ENCODE measurements around the gene RBKS.
"Not testable (repeated sequence)": the region's sequence is repeated elsewhere in the genome, so short reads cannot be mapped to it uniquely, and the experiment has no call there.

The RBKS gene

DNA sequence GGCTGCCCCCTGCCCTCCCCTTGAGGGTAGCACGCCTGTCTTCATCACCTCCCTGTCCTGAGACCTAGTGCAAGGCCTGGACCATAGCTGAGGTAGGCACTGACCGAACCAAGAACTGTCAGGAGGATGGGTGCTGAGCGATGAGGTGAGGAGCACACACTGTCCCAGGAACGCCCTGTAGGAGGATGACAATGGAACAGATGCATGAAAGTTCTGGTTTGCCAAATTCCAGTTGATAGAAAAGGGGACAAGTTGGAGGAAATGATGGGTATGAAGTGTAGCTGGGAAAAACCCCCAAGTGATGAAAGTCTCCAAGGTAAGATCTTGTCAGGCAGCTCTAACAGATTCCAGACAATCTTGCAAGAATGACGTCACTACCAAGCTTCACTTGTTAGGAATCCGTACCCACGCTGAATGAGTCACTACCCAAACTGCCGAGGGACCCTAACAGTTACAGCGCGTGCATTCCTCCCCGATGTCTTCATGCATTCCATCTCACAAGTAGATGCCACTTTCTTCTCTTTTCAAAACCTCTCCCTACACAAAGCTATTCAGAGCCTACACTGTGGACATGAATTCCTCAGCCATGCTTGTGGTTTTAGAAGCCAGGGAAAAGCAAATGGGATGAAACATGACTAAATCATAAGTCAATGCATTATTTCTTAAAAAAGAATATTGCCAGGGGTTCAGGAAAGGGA, 91.1 kb downstream of the RBKS start:
- DNase-seq (ENCODE audit: low read depth): peak; percentile 99

DNA sequence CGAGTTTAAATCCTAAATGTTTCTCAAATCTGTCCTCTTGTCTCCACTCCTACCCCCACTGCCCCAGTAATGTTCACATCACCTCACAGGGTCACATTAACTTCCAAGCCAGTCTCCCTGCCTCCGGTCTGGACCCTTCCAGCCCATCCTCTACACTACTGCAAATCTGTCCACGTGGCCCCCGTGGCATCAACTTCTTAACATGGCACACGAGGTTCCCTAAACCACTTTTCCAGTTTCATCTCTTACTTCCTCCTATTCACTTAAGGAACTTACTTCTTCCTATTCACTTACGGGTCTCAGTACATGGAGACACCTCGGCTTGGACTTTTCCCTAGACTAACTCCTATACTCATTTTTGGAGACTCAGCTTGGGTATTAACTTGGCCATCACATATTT, 91.7 kb downstream of the RBKS start:
- DNase-seq (ENCODE audit: low read depth): no peak

- DNase-seq (ENCODE audit: low read depth): no peak
Observed at GRCh38 chr2:27797841-27798240, 92.3 kb downstream of the RBKS start.

DNA sequence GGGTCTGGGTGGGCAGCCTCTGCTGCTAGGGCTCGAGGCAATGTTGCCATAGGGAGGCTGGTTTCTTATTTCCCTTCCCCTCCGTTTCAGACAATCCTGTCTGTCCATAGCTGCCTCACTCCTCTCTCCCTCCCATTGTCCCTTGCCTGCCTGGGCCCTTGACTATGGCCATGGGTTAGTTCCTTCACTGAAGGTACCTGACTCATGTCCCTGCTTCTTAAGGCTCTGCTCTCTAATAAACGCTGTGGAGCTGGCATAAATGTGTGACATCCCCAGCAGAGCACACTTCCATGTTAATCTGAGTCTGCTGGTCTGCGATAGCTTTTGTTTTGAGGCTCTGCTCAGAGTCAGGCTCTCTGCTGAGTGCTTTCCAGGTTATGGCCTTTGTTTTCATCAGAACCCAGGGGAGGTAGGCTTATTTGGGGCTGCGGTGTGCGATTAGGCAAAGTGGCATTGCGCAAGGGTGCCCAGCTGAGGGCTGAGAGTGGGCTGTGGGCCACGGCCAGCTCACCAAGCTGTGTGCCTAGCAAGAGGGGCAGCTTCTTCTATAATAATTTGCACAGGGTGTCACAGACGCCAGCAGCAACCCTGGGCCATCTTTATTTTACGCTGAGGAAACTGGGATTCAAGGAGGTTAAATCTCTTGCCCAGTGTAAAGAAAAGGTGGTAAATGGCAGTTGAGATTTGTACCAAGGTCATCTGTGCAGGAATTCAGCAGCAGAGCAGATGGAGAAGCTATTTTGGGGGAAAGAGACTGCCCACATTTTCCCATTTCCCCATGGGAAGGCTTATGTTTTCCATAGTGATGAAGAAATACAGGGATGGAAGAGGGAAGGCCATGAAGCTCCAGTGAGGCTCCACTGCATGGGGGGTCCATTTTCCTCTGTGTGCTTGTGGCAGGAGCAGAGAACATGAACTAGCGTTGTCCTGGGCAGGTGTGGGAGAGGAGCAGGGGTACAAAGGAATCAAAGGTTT, 93.1 kb downstream of the RBKS start:
- DNase-seq (ENCODE audit: low read depth): no peak

- DNase-seq (ENCODE audit: low read depth): no peak
Observed at GRCh38 chr2:27795868-27796277, 94.3 kb downstream of the RBKS start.

DNA sequence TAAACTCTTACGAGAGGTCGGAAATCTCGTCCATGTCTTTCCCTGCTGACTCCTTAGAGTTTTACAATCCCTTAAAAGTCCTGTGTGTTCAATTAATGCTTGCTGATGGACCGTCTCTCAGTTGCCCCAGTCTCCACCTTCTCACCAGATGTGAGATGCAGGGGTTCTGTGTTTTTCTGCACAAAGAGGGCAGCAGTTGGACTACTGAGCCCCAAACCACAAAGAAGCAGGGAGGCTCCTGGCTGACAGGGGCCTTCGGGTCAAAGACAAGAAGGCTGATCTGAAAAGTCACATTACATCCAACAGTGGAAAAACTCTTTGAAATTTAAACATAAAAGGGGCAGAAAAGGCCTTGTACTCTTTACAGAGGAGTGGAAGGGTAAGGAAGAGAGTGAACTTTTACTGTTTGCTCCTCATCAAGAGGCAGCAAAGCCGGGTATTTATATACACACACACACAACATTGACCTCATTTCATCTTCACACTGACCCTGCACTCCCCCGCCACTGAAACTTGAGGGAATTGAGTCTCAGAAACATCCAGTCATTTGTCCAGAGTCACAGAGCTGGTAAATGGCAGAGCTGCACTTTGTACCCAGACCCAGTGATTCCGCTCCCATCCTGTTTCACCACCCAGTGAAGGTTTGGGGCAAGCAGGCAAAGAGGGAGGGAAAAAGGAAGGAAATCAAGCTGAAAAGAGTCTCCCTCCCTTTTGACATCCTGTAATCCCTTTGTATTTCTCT, 94.9 kb downstream of the RBKS start:
- no peak for DNase-seq (ENCODE audit: low read depth)

DNA sequence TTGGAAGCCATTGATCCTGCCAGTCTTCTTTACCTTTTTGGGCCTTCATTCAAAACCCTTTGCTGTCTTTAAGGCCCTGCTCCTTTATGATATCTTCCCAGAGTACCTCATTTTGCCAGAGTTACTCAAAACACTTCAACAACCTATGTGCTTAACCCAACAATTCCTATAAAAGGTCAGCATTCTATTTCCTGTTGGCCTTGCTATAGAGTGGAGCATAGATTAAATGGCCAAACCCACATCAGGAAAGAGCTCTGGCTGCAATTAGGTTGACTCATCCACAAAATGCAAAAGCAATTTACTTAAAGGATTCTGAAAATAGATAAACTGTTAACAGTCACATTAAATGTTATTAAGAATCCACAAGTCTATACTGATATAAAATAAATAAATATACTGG, 97.4 kb downstream of the RBKS start:
- DNase-seq (ENCODE audit: low read depth): no peak

GRCh38 chr2:27790796-27791195, 99.4 kb downstream of the RBKS start:
- DNase-seq (ENCODE audit: low read depth): no peak

DNA sequence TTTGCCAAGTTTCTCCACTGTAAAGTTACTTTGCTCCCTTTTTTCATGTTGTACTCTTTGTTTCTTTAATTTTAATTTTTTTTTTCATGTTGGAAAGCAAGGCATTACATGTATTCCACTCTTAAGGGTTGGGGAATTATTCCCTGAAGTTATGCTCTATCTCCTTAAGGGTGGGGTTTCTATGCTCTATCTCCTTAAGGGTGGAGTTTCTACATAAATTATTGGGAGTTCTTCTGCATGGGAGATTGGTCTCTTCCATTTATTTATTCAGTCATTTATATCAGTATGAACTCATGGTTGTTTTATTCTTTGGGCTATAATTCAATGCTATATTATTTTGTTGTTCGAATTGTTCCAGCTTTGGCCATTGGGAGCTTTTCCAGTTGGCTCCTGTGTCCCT, 107.5 kb downstream of the RBKS start:
- DNase-seq (ENCODE audit: low read depth): no peak

DNA sequence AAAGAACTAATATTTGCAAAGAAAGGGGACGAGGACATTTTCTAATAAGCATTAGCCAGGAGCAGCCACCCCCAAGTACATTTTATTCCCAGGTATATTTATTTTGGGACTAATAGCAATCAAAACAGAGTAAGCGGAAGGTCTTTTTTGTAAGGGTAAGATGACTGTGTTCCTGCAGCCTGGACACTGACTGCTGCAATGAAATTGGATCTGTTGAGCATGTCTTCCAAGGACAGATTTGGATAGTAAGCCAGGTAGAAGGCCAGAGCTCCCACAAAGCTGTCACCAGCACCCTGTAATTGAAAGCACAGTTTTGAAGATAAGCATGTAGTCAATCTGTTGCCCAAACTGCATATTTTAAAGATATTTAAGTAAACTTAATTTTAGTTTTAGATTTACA, 108.7 kb downstream of the RBKS start:
- DNase-seq (ENCODE audit: low read depth): no peak

- DNase-seq (ENCODE audit: low read depth): no peak
Observed at GRCh38 chr2:27779417-27780055, 110.7 kb downstream of the RBKS start.

- no peak for DNase-seq (ENCODE audit: low read depth)
Observed at GRCh38 chr2:27776696-27777095, 113.5 kb downstream of the RBKS start.

GRCh38 chr2:27776097-27776496, 114.1 kb downstream of the RBKS start:
- DNase-seq (ENCODE audit: low read depth): peak; percentile 68

GRCh38 chr2:27773959-27774358, 116.2 kb downstream of the RBKS start:
- DNase-seq (ENCODE audit: low read depth): no peak

DNA sequence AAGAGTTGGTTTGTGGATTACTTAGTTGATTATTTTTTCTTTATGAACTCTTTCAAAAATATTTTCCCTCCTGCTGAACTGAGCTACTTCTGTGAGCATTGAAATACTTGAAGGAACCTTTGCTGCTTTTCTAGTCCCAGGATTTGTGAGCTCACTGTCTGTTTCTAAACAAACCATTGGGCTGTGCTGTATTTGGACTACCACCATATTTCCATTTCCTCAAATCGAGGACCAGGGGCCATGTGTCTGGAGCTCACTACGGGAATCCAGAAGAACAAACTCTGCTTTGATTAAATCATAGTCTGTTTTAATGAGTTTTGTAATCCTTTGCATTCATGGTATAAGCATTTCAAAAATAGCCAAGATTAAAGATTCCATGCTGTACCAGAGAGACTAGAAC, 117.4 kb downstream of the RBKS start:
- no peak for DNase-seq (ENCODE audit: low read depth)

GRCh38 chr2:27771548-27772335, 118.4 kb downstream of the RBKS start, which contains the start of gene MRPL33:
Gene MRPL33 (plus strand): TSS chr2:27771719. CDS start chr2:27771778, 59 bp downstream.
- peak; percentile 79 for DNase-seq (ENCODE audit: low read depth)

GRCh38 chr2:27771202-27771547, 119.0 kb downstream of the RBKS start:
- no peak for DNase-seq (ENCODE audit: low read depth)

DNA sequence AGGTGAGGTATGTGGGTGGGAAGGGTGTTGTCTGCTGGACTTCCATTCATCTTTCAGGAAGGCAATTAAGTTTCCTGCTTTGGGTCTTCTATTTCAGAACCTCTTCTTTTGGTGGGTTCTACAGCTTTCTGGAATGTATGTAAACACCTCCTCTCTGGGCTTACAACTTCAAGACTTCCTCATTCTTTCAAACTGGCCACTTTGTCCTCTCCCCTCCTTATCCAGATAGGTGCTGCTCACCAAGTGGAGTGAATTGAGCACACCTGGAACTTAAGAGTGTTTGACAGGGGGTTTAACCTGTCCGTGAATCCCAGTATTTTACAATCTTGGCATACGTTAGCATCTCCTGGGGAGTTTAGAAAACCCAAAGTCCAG, 123.9 kb downstream of the RBKS start:
- no peak for DNase-seq (ENCODE audit: low read depth)

- DNase-seq (ENCODE audit: low read depth): no peak
Observed at GRCh38 chr2:27765621-27766286, 124.4 kb downstream of the RBKS start.

GRCh38 chr2:27764526-27764925, 125.7 kb downstream of the RBKS start:
- not testable (repeated sequence) for DNase-seq (ENCODE audit: low read depth)

DNA sequence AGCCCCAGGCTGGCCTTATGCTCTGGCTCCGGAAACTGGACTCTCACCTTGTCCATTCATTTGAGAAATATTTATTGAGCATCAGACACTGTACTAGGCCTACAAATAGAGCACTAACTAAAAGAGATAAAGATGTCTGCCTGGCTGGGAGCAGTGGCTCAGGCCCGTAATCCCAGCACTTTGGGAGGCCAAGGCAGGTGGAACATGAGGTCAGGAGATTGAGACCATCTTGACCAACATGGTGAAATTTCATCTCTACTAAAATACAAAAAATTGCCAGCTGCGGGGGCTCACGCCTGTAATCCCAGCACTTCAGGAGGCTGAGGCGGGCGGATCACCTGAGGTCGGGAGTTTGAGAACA, 126.3 kb downstream of the RBKS start:
- DNase-seq (ENCODE audit: low read depth): no peak

All from fibroblast of the conjunctiva (primary cell).